ENCODE measurements around the gene TMEM273. TPM values are rescaled to one million over a fixed set of nuclear protein-coding genes. Genes with fewer than 3 reads are reported as not detected.

The TMEM273 gene
- total RNA-seq, 1 experiment from 2014 or later: not detected

DNA sequence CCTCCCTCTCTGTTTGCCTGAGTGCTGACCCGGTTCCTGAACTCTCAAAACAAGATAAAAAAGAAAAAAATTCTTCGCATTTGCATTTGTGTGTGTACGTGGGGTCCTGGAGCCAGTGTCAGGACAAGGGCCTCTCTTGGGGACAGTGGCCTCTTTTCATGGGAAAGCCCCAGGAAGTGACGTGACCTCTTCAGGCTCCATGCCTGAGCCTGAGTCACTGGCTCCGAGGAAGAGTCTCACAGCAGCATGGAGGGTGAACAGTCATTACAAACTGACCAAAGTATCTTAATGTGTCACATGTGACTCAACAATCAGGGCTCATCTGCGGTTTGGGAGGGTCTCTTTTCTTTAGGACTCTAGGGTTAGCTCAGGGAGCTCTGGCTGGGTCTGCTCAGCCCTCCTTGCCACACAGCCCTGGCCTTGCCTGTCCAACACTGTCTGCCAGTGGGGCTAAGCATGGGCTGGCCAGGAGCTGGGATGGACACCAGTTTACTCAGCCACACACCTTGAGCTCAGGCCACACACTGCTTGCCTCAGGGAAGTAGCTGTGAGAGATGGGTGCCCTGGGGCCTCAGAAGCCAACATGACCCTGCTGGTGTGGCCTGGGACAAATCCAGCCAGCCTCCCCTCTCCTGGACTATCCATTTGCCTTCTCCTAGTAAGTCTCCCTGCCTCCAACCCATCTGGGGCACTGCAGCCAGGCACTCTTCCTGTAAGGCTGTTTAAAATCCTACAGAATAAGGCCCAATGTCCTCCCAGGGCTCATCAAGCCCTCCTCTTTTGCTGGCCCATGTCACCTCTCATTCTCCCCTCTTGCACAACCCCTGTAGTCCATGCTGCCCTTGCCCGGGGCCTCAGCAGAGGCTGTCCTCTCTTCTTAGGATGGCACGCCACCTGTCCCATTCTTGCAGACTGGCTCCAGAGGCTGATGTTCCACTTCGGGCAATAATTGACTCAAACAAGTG, 10.5 kb downstream of the TMEM273 start:
- H3K4me1 ChIP-seq (ENCODE audit: low read length): peaks cover 5% of the 10 kb centered on the region
- no peak overlapping the region for H3K4me2 ChIP-seq (ENCODE audit: low read depth, low read length, poor library complexity, severe bottlenecking)
- no peaks in the 10 kb centered on the region for H3K36me3 ChIP-seq (ENCODE audit: insufficient read depth, low read length)
- no peak overlapping the region for H3K4me3 ChIP-seq (ENCODE audit: low read length)
- H4K20me1 ChIP-seq (ENCODE audit: insufficient read depth, low read depth, low read length): no peaks in the 10 kb centered on the region
- no peaks in the 10 kb centered on the region for H3K27me3 ChIP-seq (ENCODE audit: low read length)
- no peak overlapping the region for H2AFZ ChIP-seq (ENCODE audit: low read length)
- no peak for DNase-seq
- H3K79me2 ChIP-seq (ENCODE audit: low read length): no peaks in the 10 kb centered on the region
- no peak overlapping the region for H3K27ac ChIP-seq (ENCODE audit: low read length)
- H3K9me3 ChIP-seq (ENCODE audit: low read length): no peaks in the 10 kb centered on the region
- no peak overlapping the region for H3K9ac ChIP-seq (ENCODE audit: low read length)
- H3K9me2 ChIP-seq (replicated peaks; ENCODE audit: insufficient read depth, low read length): no peaks in the 10 kb centered on the region

DNA sequence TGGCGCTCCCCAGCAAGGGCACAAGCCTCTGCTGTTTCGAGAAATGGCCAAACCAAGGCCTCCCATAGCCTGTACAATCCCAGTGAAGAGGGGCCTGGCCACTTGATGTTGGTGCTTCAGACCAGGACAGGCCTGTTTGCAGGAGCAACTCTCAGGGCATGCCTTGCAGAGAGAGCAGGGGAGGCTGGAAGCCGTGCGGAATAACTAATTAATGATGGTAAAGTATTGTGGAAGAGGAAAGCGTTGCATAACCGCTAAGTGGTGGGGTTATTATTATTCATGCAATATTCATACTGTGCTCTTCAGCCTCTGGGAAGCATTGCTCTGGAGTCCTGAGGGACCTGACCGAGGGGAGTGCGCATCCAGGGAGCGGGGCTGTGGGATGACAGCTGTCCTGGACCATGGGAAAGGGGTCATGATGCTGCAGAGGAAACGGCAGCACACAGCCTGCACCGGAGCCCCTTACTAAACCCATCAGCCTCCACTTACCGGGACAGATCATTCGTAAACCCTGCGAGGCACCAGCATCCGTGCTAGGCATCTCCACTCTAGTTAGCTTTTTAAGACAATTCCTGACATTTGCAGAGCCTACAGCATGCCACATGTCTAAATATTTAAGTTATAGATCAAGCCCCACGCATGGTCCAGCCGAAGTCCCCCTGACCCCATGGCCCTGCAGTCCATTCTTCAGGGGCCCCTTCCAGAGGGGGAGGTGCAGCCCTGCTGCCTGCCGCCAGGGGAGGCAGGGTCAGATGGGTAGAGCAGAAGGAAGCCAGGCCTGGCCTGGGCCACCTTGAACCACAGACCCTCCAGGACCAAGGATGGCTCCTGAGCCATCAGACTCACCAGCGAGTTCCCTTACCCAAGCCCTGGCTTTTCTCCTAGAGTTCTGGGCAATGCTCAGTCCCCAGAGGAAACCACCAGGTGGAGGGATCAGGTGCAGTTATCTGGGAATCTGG, 11.6 kb downstream of the TMEM273 start:
- H3K36me3 ChIP-seq (ENCODE audit: insufficient read depth, low read length): no peaks in the 10 kb centered on the region
- H3K9me3 ChIP-seq (ENCODE audit: low read length): no peaks in the 10 kb centered on the region
- no peak overlapping the region for H3K4me3 ChIP-seq (ENCODE audit: low read length)
- H4K20me1 ChIP-seq (ENCODE audit: insufficient read depth, low read depth, low read length): no peaks in the 10 kb centered on the region
- no peaks in the 10 kb centered on the region for H3K27me3 ChIP-seq (ENCODE audit: low read length)
- no peak overlapping the region for H2AFZ ChIP-seq (ENCODE audit: low read length)
- peaks cover 5% of the 10 kb centered on the region for H3K4me1 ChIP-seq (ENCODE audit: low read length)
- no peak for DNase-seq
- no peaks in the 10 kb centered on the region for H3K79me2 ChIP-seq (ENCODE audit: low read length)
- no peak overlapping the region for H3K4me2 ChIP-seq (ENCODE audit: low read depth, low read length, poor library complexity, severe bottlenecking)
- no peak overlapping the region for H3K9ac ChIP-seq (ENCODE audit: low read length)
- no peaks in the 10 kb centered on the region for H3K9me2 ChIP-seq (replicated peaks; ENCODE audit: insufficient read depth, low read length)
- no peak overlapping the region for H3K27ac ChIP-seq (ENCODE audit: low read length)

DNA sequence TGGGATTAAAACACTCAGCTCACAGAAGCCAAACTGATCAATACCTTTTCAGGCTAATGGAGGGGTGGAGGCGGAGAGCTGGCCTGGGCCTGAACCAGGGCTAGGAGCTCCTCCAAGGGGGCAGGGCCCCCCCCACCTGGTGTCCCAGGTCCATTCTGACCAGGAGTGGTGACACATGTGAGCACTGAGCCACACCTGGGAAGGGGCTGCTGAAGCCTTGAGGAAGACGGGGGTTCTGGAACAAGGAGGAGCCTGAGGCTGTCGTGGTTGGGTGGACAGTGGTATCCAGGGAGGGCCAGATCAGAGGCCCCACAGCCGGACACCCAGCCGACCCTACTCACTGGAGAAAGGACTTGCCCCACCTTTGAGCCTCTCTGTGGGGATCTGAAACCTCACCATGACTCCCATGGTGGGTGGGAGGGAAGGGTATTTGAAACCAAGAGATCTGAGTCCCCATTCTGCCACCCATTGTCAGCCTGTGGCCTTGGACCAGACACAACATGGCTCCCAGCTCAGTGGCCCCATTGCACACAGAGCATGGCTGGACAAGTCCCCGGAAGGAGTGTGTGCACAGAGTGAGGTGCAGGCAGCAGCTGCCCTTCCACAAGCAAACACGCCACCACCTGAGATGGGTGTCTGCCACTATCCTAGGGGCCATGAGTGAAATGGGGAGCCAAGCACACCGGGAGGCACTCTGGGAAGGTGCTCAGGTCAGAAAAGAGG, 12.4 kb downstream of the TMEM273 start:
- peaks cover 5% of the 10 kb centered on the region for H3K4me1 ChIP-seq (ENCODE audit: low read length)
- H3K4me3 ChIP-seq (ENCODE audit: low read length): no peak overlapping the region
- H4K20me1 ChIP-seq (ENCODE audit: insufficient read depth, low read depth, low read length): no peaks in the 10 kb centered on the region
- H3K9me2 ChIP-seq (replicated peaks; ENCODE audit: insufficient read depth, low read length): no peaks in the 10 kb centered on the region
- H2AFZ ChIP-seq (ENCODE audit: low read length): no peak overlapping the region
- no peak overlapping the region for H3K4me2 ChIP-seq (ENCODE audit: low read depth, low read length, poor library complexity, severe bottlenecking)
- H3K9me3 ChIP-seq (ENCODE audit: low read length): no peaks in the 10 kb centered on the region
- no peaks in the 10 kb centered on the region for H3K27me3 ChIP-seq (ENCODE audit: low read length)
- no peak for DNase-seq
- H3K36me3 ChIP-seq (ENCODE audit: insufficient read depth, low read length): no peaks in the 10 kb centered on the region
- H3K9ac ChIP-seq (ENCODE audit: low read length): no peak overlapping the region
- no peaks in the 10 kb centered on the region for H3K79me2 ChIP-seq (ENCODE audit: low read length)
- H3K27ac ChIP-seq (ENCODE audit: low read length): no peak overlapping the region

DNA sequence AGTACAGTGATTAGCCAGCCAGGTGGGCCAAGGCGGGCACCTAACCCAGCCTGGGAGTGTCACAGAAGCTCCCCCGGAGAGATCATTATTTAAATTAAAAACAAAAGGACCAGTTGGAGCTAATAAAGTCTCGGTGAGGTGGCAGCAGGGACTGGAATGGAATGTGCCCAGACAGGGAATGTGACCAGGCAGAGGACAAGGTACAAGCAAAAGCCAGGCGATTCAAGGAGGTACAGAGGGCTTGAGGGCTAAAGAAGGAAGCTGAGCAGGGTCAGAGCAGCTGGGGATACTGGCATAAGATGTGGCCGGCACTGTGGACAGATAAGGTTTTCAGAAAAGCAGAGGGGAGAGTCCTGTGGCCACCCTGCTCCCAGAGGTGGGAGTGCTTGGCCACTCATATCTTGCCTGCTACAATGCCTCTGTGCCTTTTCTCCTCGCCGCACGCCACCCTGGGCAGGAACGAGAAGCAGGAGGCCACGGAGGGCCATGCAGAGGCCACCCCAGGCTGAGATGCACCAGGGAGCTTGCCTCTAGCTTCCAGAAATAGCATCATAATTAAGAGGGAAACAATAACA, 13.2 kb downstream of the TMEM273 start:
- H3K79me2 ChIP-seq (ENCODE audit: low read length): no peaks in the 10 kb centered on the region
- no peak overlapping the region for H2AFZ ChIP-seq (ENCODE audit: low read length)
- H3K9me2 ChIP-seq (replicated peaks; ENCODE audit: insufficient read depth, low read length): no peaks in the 10 kb centered on the region
- DNase-seq: no peak
- H3K4me1 ChIP-seq (ENCODE audit: low read length): peaks cover 5% of the 10 kb centered on the region
- H4K20me1 ChIP-seq (ENCODE audit: insufficient read depth, low read depth, low read length): no peaks in the 10 kb centered on the region
- no peaks in the 10 kb centered on the region for H3K27me3 ChIP-seq (ENCODE audit: low read length)
- no peak overlapping the region for H3K4me2 ChIP-seq (ENCODE audit: low read depth, low read length, poor library complexity, severe bottlenecking)
- no peak overlapping the region for H3K27ac ChIP-seq (ENCODE audit: low read length)
- H3K9ac ChIP-seq (ENCODE audit: low read length): no peak overlapping the region
- no peaks in the 10 kb centered on the region for H3K9me3 ChIP-seq (ENCODE audit: low read length)
- H3K4me3 ChIP-seq (ENCODE audit: low read length): no peak overlapping the region
- H3K36me3 ChIP-seq (ENCODE audit: insufficient read depth, low read length): no peaks in the 10 kb centered on the region

DNA sequence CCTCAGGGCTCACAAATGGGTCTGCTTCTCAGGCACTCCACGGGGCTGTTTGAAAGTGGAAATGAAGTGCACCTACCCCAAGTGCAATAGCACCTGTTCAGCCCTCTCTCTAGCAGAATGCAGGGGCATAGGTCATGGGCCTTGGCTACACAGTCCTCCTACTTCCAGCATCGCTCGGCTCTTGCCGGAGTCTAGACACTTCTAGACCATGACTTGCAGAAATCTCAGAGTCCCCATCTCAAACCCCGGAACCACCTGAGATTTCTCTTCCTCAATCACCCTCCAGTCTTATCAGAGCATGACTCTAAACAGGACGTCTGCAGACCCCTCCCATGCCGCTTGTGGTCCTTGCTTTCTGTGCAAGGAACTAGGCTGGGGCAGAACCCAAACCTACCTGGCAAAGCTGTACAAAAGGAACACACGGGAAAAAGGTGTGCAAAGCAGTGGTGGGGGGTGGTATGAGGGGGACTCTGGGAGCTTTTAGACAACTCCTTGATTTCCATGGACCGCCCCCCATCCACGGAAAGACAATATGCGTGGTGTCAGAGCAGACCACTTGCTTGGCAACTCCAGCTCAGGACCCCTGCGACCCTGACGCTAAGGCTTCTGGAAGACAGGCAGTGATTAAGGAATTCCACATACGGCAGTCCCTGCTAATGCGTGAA, 13.8 kb downstream of the TMEM273 start:
- Histone ChIP-seq H3K36me3 (ENCODE audit: insufficient read depth, low read length) (no peaks in the 10 kb centered on the region), H3K9ac (ENCODE audit: low read length) (no peak overlapping the region), H3K4me1 (ENCODE audit: low read length) (peaks cover 5% of the 10 kb centered on the region), H3K9me3 (ENCODE audit: low read length) (no peaks in the 10 kb centered on the region), H3K27me3 (ENCODE audit: low read length) (no peaks in the 10 kb centered on the region), H3K4me2 (ENCODE audit: low read depth, low read length, poor library complexity, severe bottlenecking) (no peak overlapping the region), H4K20me1 (ENCODE audit: insufficient read depth, low read depth, low read length) (no peaks in the 10 kb centered on the region), H3K4me3 (ENCODE audit: low read length) (no peak overlapping the region), H3K9me2 (replicated peaks; ENCODE audit: insufficient read depth, low read length) (no peaks in the 10 kb centered on the region), H3K79me2 (ENCODE audit: low read length) (no peaks in the 10 kb centered on the region), H2AFZ (ENCODE audit: low read length) (no peak overlapping the region), H3K27ac (ENCODE audit: low read length) (no peak overlapping the region)
- DNase-seq: no peak

DNA sequence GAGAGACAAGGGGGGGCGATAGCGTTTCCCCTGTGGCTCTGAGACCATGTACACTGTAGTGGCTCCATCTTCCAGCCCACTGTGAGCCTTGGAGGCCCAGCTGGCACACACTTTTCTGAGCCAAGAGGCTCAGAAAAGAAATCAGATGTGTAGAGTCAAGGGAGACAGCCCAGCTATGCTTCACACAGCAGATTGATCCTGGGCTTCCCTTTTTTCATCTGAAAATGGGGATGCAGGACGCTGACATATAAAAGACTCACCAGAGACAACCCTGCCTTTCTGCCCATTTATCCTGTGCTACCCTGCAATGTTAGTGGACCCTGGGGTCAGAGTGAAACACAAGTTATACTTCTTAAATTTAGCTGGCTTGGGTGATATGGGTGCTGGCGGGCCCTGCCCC, 14.3 kb downstream of the TMEM273 start:
- Histone ChIP-seq H3K4me1 (ENCODE audit: low read length) (peaks cover under 1% of the 10 kb centered on the region), H3K79me2 (ENCODE audit: low read length) (no peaks in the 10 kb centered on the region), H3K9me2 (replicated peaks; ENCODE audit: insufficient read depth, low read length) (no peaks in the 10 kb centered on the region), H3K4me3 (ENCODE audit: low read length) (no peak overlapping the region), H3K4me2 (ENCODE audit: low read depth, low read length, poor library complexity, severe bottlenecking) (no peak overlapping the region), H4K20me1 (ENCODE audit: insufficient read depth, low read depth, low read length) (no peaks in the 10 kb centered on the region), H3K9me3 (ENCODE audit: low read length) (no peaks in the 10 kb centered on the region), H3K36me3 (ENCODE audit: insufficient read depth, low read length) (no peaks in the 10 kb centered on the region), H3K9ac (ENCODE audit: low read length) (no peak overlapping the region), H3K27me3 (ENCODE audit: low read length) (no peaks in the 10 kb centered on the region), H2AFZ (ENCODE audit: low read length) (no peak overlapping the region), H3K27ac (ENCODE audit: low read length) (no peak overlapping the region)
- DNase-seq: no peak

DNA sequence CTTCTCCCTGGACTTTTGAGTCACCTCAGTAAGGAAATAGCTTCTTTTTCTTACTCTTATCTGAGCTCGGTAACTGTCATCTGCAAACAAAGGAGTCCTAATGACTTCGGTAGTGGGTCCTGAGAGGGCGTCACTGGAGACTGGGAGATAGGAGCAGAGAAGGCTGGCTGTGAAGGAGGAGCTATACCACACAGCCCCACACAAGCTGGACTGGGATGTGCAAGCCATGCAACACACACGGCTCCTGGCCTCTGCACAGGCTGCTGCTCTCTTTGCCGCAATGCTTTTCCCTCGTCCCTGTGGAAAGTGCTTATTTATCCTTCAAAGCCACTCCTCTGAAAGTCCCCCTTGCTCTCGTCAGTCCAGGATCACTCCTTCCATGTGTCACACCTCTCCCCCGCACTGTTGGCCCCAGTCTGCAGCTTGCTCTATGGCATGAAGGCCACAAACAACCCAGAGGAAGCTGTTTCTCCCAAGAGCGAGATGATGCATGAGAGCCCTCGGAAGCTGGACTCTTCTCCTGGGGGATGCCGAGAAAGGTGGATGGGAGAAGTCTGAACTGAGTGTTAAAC, 14.9 kb downstream of the TMEM273 start:
- Histone ChIP-seq H3K4me1 (ENCODE audit: low read length) (no peaks in the 10 kb centered on the region), H2AFZ (ENCODE audit: low read length) (no peak overlapping the region), H3K9ac (ENCODE audit: low read length) (no peak overlapping the region), H3K79me2 (ENCODE audit: low read length) (no peaks in the 10 kb centered on the region), H3K4me2 (ENCODE audit: low read depth, low read length, poor library complexity, severe bottlenecking) (no peak overlapping the region), H3K27me3 (ENCODE audit: low read length) (no peaks in the 10 kb centered on the region), H3K9me3 (ENCODE audit: low read length) (no peaks in the 10 kb centered on the region), H3K36me3 (ENCODE audit: insufficient read depth, low read length) (no peaks in the 10 kb centered on the region), H3K9me2 (replicated peaks; ENCODE audit: insufficient read depth, low read length) (no peaks in the 10 kb centered on the region), H4K20me1 (ENCODE audit: insufficient read depth, low read depth, low read length) (no peaks in the 10 kb centered on the region), H3K4me3 (ENCODE audit: low read length) (no peak overlapping the region), H3K27ac (ENCODE audit: low read length) (no peak overlapping the region)
- DNase-seq: no peak

Data from Karpas-422 (cell line).